A673 (cell line): ENCODE results near the gene MAP2K6. TPM values are rescaled to one million over a fixed set of nuclear protein-coding genes. Genes with fewer than 3 reads are reported as not detected.

Source experiments
- BruUV-seq: library from RNA; stranded (reverse); fragments of 400-500 nt; replicated peaks from 2 replicates; lab custom pipeline; 2021; lab: Mats Ljungman, UMichigan
- CTCF ChIA-PET: fragments of 300-600 bp; sonication (Branson Sonifier 250); formaldehyde crosslinking; loops from one replicate; lab custom pipeline; 2022; ENCODE audit warnings: antibody characterized with exemption; lab: Charles Lee
- POLR2A ChIA-PET: fragments of 300-600 bp; sonication (Branson Sonifier 250); formaldehyde crosslinking; loops from one replicate; lab custom pipeline; 2022; ENCODE audit warnings: antibody characterized with exemption; ENCODE audit not compliant: low non-redundant PET; lab: Charles Lee
- DNase-seq: peaks from one replicate; pipeline ENCODE4 v3.0.0-alpha.2; 2015; ENCODE audit warnings: low spot score
- H3K27ac ChIP-seq: fragments of 200-600 bp; sonication (generic); 2 replicates; pipeline ENCODE4 v1.5.1; 2016; ENCODE audit warnings: mixed run types, low read depth, mild to moderate bottlenecking, mixed read lengths, antibody characterized with exemption, low read length; ENCODE audit not compliant: poor library complexity, severe bottlenecking
- H3K27me3 ChIP-seq: fragments of 200-600 bp; sonication (generic); replicated peaks from 2 replicates; pipeline ENCODE4 v1.6.1; 2017; ENCODE audit warnings: mixed run types, low read depth, mild to moderate bottlenecking, mixed read lengths, antibody characterized with exemption, low read length; ENCODE audit not compliant: insufficient read depth, poor library complexity
- H3K36me3 ChIP-seq: fragments of 200-600 bp; sonication (generic); 2 replicates; pipeline ENCODE4 v1.6.1; 2016; ENCODE audit warnings: mixed run types, mild to moderate bottlenecking, mixed read lengths, antibody characterized with exemption, low read length; ENCODE audit not compliant: insufficient read depth, poor library complexity, severe bottlenecking
- H3K4me1 ChIP-seq: fragments of 200-600 bp; sonication (generic); 2 replicates; pipeline ENCODE4 v1.6.1; 2017; ENCODE audit warnings: mixed run types, mild to moderate bottlenecking, mixed read lengths, antibody characterized with exemption, low read length; ENCODE audit not compliant: insufficient read depth, poor library complexity, severe bottlenecking
- H3K4me3 ChIP-seq: fragments of 200-600 bp; sonication (generic); 2 replicates; pipeline ENCODE4 v1.5.1; 2016; ENCODE audit warnings: low read depth, mixed run types, mild to moderate bottlenecking, mixed read lengths, low read length; ENCODE audit not compliant: poor library complexity, severe bottlenecking
- H3K9me3 ChIP-seq: fragments of 200-600 bp; sonication (generic); 2 replicates; pipeline ENCODE4 v1.6.1; 2016; ENCODE audit warnings: mixed run types, low read depth, mild to moderate bottlenecking, mixed read lengths, antibody characterized with exemption, low read length; ENCODE audit not compliant: poor library complexity, severe bottlenecking
- EZH2 ChIP-seq: fragments of 200-600 bp; sonication (generic); IDR thresholded peaks from 2 replicates; pipeline ENCODE4 v1.6.1; 2017; ENCODE audit warnings: borderline replicate concordance, low read depth, mild to moderate bottlenecking, mixed read lengths, antibody characterized with exemption, low read length; ENCODE audit not compliant: poor library complexity, severe bottlenecking
- intact Hi-C: fragments of 100-400 bp; cut with micrococcal nuclease; formaldehyde crosslinking; loops from one replicate; pipeline ENCODE4 v1.10.0; 2022; ENCODE audit not compliant: unreplicated experiment
- total RNA-seq: library from RNA; stranded (reverse); gene quantifications from 2 replicates; pipeline ENCODE4 v1.2.3, GENCODE V29; 2021
- TF ChIP-seq, protein P1 (sequence below): fragments of 300-800, 200-600 bp; sonication (generic); conservative IDR thresholded peaks from 2 replicates; pipeline ENCODE4 v1.5.1; 2017; ENCODE audit warnings: low read depth, mild to moderate bottlenecking, antibody characterized with exemption, low read length, moderate library complexity, mixed read lengths

The MAP2K6 gene
- total RNA-seq, 1 experiment from 2014 or later = 14.1 TPM

DNA sequence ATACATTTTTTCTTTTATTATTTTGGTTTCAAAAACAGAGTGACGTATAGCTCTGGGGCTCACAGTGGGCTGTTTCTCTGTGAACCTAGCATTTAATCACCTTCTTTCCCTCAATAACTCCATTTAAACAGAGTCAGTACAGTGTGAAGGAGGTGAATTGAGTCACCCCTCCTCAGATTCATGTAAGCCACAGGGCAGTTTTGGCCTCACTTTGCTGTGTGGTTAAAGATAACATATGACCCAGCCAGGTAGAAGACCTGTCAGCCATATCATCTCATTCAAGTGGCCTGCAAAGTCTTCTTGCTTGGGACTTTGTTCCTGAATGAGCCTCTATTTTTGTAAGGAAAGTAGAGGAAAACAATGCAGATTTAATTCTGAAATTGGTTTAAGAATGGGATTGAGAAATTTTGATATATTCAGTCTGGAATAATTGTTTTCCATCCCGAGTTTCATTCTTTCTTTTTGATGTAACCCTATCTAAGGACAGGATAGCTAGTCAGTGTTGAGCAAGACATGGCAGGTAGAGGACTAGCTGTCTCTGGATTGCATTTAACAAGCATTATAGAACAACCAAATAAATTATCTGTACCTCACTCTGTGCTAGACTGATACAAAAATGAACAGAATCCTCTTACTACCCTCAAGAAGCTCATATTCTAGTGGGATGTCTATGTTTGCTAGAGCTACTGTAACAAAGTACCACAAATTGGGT lies 13.1 kb downstream of the MAP2K6 start:
- intact Hi-C loops = no loop called here
- DNase-seq = no peak
- no TSS peak for BruUV-seq
- no peaks in the 10 kb centered on the region for H3K36me3 ChIP-seq
- no peak overlapping the region for H3K27ac ChIP-seq
- no peaks in the 10 kb centered on the region for H3K27me3 ChIP-seq
- ChIA-PET POLR2A (no interaction called here), CTCF (no interaction called here)
- H3K4me1 ChIP-seq = peaks cover 7% of the 10 kb centered on the region
- H3K4me3 ChIP-seq = no peak overlapping the region
- TF ChIP-seq, protein P1, sequence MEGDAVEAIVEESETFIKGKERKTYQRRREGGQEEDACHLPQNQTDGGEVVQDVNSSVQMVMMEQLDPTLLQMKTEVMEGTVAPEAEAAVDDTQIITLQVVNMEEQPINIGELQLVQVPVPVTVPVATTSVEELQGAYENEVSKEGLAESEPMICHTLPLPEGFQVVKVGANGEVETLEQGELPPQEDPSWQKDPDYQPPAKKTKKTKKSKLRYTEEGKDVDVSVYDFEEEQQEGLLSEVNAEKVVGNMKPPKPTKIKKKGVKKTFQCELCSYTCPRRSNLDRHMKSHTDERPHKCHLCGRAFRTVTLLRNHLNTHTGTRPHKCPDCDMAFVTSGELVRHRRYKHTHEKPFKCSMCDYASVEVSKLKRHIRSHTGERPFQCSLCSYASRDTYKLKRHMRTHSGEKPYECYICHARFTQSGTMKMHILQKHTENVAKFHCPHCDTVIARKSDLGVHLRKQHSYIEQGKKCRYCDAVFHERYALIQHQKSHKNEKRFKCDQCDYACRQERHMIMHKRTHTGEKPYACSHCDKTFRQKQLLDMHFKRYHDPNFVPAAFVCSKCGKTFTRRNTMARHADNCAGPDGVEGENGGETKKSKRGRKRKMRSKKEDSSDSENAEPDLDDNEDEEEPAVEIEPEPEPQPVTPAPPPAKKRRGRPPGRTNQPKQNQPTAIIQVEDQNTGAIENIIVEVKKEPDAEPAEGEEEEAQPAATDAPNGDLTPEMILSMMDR = no peak
- TF ChIP-seq EZH2 = no peak
- no peaks in the 10 kb centered on the region for H3K9me3 ChIP-seq

DNA sequence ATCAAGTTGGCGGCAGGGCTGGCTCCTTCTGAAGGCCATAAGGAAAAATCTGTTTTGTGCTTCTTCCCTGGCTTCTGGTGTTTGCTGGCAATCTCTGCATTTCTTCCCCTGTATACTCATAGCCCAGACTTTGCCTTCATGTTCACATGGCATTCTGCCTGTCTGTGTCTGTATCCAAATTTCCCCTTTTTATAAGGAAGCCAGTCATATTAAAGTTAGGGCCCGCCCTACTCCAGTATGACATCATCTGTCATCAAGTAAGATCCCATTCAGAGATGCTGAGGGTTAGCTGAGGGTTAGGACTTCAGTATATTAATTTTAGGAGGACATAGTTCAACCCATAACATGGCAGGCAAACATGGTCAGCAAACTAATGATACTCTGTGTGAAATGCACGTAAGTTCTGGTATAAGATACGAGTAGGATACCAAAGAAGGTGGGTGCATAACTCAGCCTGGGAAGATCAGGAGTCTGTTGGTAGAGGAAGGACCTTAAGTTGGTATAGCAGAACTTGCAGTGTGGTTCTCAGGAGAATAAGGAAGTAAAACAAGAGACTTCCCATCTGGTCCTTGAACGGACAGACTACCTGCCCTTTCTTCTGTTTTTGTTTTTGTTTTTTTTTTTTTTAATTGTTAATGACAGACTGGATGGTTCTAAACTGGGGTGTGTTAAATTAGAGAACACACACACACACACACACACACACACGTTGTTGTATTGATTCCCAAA lies 13.9 kb downstream of the MAP2K6 start:
- Histone ChIP-seq H3K27me3 (no peaks in the 10 kb centered on the region), H3K36me3 (no peaks in the 10 kb centered on the region), H3K4me1 (peaks cover 13% of the 10 kb centered on the region), H3K27ac (no peak overlapping the region), H3K9me3 (no peaks in the 10 kb centered on the region), H3K4me3 (no peak overlapping the region)
- intact Hi-C loops = no loop called here
- ChIA-PET POLR2A (no interaction called here), CTCF (no interaction called here)
- BruUV-seq = no TSS peak
- no peak for TF ChIP-seq EZH2
- TF ChIP-seq, protein P1 = no peak
- DNase-seq = no peak

DNA sequence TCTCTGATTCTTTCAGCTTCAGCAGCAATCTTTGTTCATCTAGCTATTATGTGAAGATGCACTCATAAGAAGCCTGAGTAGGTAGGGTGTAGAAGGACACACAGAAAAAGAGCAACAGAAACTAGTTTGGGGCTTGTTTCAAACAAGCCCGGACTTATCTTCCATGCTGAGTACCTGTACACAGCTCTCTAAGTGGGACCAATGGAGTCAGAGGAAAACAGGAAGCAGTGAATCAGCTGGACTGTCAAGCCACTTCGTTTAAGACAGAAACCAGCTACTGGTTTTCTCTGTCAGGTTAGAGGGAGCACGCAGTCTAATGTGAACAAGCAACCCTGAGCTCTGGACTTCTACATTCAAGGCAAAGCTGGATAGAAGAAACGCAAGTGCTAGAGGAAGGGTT lies 16.0 kb downstream of the MAP2K6 start:
- Histone ChIP-seq H3K4me3 (no peak overlapping the region), H3K27me3 (no peaks in the 10 kb centered on the region), H3K4me1 (peaks cover 30% of the 10 kb centered on the region), H3K27ac (no peak overlapping the region), H3K36me3 (no peaks in the 10 kb centered on the region), H3K9me3 (no peaks in the 10 kb centered on the region)
- intact Hi-C loops = no loop called here
- ChIA-PET CTCF (interaction anchor here (0.5 kb wide), 1 partner anchor 11 kb away, joined by 4 read pairs; no protein-coding TSS in a partner anchor), POLR2A (interaction anchor here (0.5 kb wide), 1 partner anchor 25 kb away, joined by 4 read pairs; no protein-coding TSS in a partner anchor)
- TF ChIP-seq EZH2 = no peak
- TF ChIP-seq, protein P1 = no peak
- DNase-seq = no peak
- no TSS peak for BruUV-seq
